ENCODE data around the gene HGS.

The HGS gene

DNA sequence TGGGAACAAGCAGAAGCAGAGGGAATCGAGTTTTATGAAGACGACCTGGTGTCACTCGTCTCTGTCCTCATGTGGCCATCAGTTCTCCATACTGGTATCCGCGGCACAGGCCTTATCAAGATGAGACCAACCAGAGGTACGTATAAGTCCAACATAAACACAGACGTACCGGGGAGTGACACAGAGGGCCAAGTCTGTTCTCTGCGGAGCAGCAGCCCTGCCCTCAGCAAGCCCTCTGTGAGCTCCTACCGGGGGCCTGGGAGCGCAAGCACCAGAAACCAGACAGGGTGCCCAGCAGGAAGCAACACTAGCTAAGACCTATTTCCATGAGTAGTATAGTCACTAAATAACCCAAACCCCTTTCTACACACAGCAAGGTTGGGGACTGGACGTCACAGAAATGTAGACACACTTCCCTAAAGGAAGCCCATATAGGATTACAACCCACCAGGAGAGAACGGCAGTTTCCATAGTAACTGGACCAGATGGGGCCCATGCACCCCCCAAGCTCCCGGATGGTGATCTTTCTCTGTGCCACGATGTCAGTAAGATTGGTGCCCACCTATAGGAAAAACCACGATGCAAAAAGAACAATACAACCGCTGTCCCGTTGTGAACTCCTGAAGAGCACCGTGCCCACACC lies 1.1 kb upstream of the HGS start:
- no peak for DNase-seq

GRCh38 chr17:81683208-81683583 lies 615 bp upstream of the HGS start:
- DNase-seq, result no peak

DNA sequence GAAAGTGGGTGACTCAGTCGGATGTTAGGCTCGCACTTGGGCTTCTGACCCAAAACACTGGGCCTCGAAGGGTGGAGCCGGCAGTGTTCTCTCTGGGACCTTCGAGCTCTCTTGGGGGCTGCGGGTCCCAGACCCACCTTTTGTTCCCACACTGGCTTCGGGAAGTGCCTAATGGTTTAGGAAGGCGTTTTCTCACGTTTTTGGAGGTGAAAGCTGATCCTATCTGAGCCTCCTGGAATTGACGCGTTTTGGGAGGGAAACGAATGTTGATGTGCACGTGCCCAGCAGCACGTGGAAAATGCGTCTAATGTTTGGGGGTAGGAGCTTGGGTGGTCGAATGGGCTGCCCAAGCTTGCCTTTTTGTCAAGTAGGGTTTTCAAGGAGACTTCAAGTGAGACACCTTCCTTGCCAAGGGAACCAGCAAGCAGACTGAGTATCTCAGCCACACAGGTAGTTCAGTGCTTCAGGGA lies 666 bp downstream of the HGS start:
- DNase-seq, result no peak

GRCh38 chr17:81685108-81685507 lies 1.3 kb downstream of the HGS start:
- no peak for DNase-seq

GRCh38 chr17:81686614-81687013 lies 2.8 kb downstream of the HGS start:
- no peak for DNase-seq

GRCh38 chr17:81687770-81688541 lies 4.1 kb downstream of the HGS start:
- no peak for DNase-seq

GRCh38 chr17:81688616-81689015 lies 4.8 kb downstream of the HGS start:
- DNase-seq, result no peak

DNA sequence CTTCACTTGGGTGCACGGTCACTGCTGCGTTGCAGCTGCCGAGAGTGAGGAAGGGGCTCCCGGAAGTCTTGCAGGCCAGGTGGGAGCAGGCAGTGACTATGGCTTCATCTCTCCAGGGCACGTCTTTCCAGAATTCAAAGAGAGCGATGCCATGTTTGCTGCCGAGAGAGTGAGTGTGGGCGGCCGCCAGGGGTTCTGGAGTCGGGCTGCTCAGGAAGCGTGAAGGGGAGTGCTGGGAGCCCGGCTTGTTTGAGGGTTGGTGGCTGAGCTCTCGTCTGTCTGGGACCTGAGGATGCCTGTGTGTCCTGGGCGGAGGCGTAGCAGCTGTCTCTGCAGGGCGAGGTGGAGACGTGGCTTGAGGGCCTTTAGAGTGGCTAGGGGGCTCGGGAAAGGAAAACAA lies 6.3 kb downstream of the HGS start:
- DNase-seq, result no peak

DNA sequence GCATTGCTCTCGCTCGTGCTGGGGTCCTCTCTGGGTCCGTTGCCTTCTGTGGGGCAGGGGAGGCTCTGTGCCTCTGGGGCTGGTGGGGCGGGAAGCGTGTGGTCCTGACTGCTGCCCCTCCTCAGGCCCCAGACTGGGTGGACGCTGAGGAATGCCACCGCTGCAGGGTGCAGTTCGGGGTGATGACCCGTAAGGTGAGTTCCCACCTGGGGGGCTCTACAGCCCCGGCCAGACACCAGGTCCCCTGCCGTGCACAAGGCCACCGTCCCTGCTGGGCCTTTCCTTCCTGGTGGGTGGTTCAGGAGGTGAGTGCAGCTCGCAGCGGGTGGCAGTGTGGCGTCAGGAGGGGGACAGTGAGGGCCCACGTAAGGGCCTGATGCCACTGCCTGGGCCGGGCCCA lies 6.7 kb downstream of the HGS start:
- no peak for DNase-seq

DNA sequence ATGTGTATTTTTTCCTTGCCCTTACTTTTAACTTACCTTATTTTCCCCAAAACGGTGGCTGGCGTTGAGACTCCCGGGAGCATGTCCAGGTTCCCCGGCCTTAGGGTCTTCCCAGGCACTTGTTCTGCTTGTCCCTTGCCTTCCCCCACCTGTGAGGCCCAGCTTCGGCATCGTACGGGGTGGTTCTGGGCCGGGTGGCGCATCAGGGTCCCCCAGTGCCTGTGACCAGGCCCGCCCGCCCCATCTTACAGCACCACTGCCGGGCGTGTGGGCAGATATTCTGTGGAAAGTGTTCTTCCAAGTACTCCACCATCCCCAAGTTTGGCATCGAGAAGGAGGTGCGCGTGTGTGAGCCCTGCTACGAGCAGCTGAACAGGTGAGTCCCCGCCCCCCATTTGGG lies 7.4 kb downstream of the HGS start:
- no peak for DNase-seq

- DNase-seq, result no peak
Observed at GRCh38 chr17:81691608-81692007, 7.8 kb downstream of the HGS start.

- no peak for DNase-seq
Observed at GRCh38 chr17:81693509-81694210, 9.8 kb downstream of the HGS start.

DNA sequence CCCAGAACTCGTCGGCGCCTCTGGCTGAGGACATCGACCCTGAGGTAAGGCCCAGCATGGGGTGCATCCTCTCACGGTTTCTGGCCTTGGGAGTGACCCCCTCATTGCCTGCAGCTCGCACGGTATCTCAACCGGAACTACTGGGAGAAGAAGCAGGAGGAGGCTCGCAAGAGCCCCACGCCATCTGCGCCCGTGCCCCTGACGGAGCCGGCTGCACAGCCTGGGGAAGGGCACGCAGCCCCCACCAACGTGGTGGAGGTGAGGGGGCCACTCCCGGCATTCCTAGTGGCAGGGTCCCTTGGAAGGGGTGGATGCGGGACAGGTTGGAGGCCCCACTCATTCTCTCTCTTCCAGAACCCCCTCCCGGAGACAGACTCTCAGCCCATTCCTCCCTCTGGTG lies 11.0 kb downstream of the HGS start:
- DNase-seq, result no peak

DNA sequence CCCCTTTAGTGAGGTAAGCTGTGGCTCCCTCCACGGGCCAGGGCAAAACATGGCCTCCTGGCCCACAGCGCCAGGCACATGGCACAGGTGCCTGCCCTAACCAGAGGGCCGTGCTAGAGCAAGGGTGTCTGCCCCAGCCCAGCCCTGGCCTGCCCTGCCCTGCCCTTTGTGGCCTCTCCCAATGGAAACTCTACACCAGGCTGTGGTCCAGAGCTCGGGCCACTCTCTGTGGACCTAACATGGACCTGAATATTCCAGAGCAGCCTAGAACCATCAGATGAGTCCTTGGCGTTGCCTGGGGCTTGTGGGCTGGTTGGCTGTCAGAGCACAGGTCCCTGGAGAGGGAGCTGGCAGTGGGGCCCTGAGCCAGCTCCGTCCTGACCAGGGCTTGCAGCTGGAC lies 11.4 kb downstream of the HGS start:
- DNase-seq, result no peak

DNA sequence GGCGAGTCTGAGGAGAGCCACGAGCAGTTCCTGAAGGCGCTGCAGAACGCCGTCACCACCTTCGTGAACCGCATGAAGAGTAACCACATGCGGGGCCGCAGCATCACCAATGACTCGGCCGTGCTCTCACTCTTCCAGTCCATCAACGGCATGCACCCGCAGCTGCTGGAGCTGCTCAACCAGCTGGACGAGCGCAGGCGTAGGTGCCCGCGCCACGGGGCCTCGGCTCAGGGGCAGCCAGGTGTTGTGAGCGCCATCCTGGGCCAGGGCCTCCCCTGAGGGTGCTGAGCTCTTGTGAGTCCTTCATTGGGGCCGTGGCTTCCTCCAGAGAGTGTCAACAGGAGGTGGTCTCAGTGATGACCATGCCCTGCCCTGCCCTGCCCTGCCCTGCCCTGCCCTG lies 12.0 kb downstream of the HGS start:
- DNase-seq, result no peak

DNA sequence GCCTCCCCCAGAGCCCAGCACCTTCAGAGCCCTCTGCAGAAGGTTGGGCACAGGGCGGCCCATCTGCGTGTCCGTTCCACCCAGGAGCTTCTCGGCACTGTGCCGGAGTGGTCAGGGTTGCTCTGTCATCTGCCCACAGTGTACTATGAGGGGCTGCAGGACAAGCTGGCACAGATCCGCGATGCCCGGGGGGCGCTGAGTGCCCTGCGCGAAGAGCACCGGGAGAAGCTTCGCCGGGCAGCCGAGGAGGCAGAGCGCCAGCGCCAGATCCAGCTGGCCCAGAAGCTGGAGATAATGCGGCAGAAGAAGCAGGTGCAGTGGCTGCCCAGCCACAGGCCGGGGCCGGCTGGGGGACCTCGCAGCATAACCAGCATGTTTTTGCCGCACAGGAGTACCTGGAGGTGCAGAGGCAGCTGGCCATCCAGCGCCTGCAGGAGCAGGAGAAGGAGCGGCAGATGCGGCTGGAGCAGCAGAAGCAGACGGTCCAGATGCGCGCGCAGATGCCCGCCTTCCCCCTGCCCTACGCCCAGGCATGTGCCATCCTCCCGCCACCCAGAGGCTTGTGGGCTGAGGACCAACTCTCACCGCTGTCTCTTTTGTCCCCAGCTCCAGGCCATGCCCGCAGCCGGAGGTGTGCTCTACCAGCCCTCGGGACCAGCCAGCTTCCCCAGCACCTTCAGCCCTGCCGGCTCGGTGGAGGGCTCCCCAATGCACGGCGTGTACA lies 12.6 kb downstream of the HGS start:
- DNase-seq, result no peak

GRCh38 chr17:81697261-81698044 lies 13.6 kb downstream of the HGS start:
- no peak for DNase-seq

GRCh38 chr17:81700353-81701287 lies 16.8 kb downstream of the HGS start:
- no peak for DNase-seq

- no peak for DNase-seq
Observed at GRCh38 chr17:81701288-81702071, 17.7 kb downstream of the HGS start.

Measured in right kidney (tissue), 1 donor.